ENCODE data around the gene METTL21A.

Gene METTL21A

DNA sequence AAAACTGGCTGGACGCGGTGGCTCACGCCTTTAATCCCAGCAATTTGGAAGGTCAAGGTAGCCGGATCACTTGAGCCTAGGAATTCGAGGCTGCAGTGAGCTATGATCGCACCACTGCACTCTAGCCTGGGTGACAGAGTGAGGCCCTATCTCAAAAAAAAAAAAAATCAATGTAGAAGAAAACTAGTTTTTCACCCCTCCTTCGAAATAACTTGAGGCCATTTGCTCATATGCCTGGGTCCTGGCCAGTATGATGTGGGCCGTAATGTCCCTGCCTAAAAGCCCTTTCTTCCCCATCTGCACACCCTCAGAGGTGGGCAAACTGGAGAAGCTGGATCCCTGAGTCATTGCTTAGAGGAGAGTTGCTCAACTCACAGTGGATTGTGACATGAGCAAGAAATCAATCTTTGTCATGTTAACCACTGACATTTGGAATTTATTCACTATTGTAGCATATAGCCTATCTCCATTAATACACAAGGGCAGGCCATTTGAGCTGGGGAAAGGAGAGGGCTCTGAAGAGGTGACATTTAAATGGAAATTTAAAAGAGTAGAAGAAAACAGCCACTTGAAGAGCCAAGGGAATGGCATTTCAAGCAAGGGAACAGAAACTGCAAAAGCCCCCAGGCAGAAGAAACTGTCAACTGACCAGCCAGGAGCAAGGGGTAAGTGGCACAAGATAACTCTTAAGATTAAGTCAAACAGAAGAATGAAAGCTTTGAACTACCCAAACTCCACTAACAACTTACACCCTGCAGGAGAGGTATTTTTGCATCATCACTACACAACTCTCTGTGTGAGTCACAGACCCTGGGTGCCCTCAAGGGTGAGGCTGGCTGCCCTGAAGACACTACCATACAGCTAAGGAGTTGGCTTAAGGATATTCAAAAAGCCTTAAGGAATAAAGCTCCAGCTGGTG is 7.6 kb upstream of the METTL21A start:
- Histone ChIP-seq H3K9me3 (ENCODE audit: control insufficient read depth, insufficient read depth, low read length) (no peaks in the 10 kb centered on the region), H3F3A (ENCODE audit: control insufficient read depth, insufficient read depth) (peaks cover under 1% of the 10 kb centered on the region; the same call in 1 of the 2 replicates), H3K79me2 (ENCODE audit: control insufficient read depth, low read length) (no peaks in the 10 kb centered on the region), H3K4me1 (ENCODE audit: control insufficient read depth, low read length) (peaks cover 37% of the 10 kb centered on the region), H4K20me1 (ENCODE audit: control insufficient read depth, insufficient read depth, low read depth, low read length) (no peaks in the 10 kb centered on the region), H3K27ac (ENCODE audit: low read depth, low read length) (no peak overlapping the region), H3K4me3 (ENCODE audit: low read length) (no peak overlapping the region), H3K36me3 (ENCODE audit: control insufficient read depth, low read length) (no peaks in the 10 kb centered on the region), H3K4me2 (ENCODE audit: low read length) (no peak overlapping the region), H3K27me3 (ENCODE audit: control insufficient read depth, low read length) (no peaks in the 10 kb centered on the region), H3K9me2 (replicated peaks; ENCODE audit: control insufficient read depth, low read length) (no peaks in the 10 kb centered on the region)
- TF ChIP-seq, protein P1, sequence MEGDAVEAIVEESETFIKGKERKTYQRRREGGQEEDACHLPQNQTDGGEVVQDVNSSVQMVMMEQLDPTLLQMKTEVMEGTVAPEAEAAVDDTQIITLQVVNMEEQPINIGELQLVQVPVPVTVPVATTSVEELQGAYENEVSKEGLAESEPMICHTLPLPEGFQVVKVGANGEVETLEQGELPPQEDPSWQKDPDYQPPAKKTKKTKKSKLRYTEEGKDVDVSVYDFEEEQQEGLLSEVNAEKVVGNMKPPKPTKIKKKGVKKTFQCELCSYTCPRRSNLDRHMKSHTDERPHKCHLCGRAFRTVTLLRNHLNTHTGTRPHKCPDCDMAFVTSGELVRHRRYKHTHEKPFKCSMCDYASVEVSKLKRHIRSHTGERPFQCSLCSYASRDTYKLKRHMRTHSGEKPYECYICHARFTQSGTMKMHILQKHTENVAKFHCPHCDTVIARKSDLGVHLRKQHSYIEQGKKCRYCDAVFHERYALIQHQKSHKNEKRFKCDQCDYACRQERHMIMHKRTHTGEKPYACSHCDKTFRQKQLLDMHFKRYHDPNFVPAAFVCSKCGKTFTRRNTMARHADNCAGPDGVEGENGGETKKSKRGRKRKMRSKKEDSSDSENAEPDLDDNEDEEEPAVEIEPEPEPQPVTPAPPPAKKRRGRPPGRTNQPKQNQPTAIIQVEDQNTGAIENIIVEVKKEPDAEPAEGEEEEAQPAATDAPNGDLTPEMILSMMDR (IDR thresholded peaks at IDR 0.05; ENCODE audit: low read depth, low read length, poor library complexity, severe bottlenecking): no peak
- TF ChIP-seq EZH2phosphoT487 (IDR thresholded peaks at IDR 0.05; ENCODE audit: borderline replicate concordance, low read length): no peak

DNA sequence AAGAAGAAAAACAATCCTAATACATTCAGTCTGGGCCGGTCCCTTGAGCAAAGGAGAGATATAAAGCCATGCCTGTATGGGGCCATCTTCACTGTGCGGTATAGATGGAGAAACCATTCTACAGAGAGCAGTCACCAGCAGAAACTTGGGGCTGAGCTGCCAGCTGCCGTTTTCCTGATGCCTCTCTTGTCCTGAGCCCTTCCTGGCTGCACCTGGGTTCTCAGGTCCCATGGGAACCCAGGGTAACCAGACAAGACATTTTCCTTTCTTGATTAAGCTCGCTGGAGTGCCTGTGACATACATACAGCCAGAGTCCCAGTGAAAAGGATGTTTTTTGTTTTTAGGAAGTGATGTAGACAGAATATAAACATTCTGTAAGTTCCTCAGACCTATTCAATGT is 5.3 kb upstream of the METTL21A start:
- no peaks in the 10 kb centered on the region for H3K9me3 ChIP-seq (ENCODE audit: control insufficient read depth, insufficient read depth, low read length)
- peaks cover 41% of the 10 kb centered on the region for H3K4me1 ChIP-seq (ENCODE audit: control insufficient read depth, low read length)
- TF ChIP-seq, protein P1 (IDR thresholded peaks at IDR 0.05; ENCODE audit: low read depth, low read length, poor library complexity, severe bottlenecking): no peak
- no peak for TF ChIP-seq EZH2phosphoT487 (IDR thresholded peaks at IDR 0.05; ENCODE audit: borderline replicate concordance, low read length)
- H3K4me2 ChIP-seq (ENCODE audit: low read length): no peak overlapping the region
- H4K20me1 ChIP-seq (ENCODE audit: control insufficient read depth, insufficient read depth, low read depth, low read length): no peaks in the 10 kb centered on the region
- H3K27ac ChIP-seq (ENCODE audit: low read depth, low read length): no peak overlapping the region
- no peak overlapping the region for H3K4me3 ChIP-seq (ENCODE audit: low read length)
- H3K36me3 ChIP-seq (ENCODE audit: control insufficient read depth, low read length): no peaks in the 10 kb centered on the region; the same call in 1 of the 2 replicates
- H3K27me3 ChIP-seq (ENCODE audit: control insufficient read depth, low read length): no peaks in the 10 kb centered on the region
- H3K79me2 ChIP-seq (ENCODE audit: control insufficient read depth, low read length): no peaks in the 10 kb centered on the region
- peaks cover 9% of the 10 kb centered on the region for H3F3A ChIP-seq (ENCODE audit: control insufficient read depth, insufficient read depth)
- no peaks in the 10 kb centered on the region for H3K9me2 ChIP-seq (replicated peaks; ENCODE audit: control insufficient read depth, low read length)

- Histone ChIP-seq H3K4me3 (ENCODE audit: low read length) (no peak overlapping the region), H3K79me2 (ENCODE audit: control insufficient read depth, low read length) (no peaks in the 10 kb centered on the region), H3K9me3 (ENCODE audit: control insufficient read depth, insufficient read depth, low read length) (no peaks in the 10 kb centered on the region), H3K27ac (ENCODE audit: low read depth, low read length) (no peak overlapping the region), H3K4me1 (ENCODE audit: control insufficient read depth, low read length) (peaks cover 41% of the 10 kb centered on the region), H3K9me2 (replicated peaks; ENCODE audit: control insufficient read depth, low read length) (no peaks in the 10 kb centered on the region), H3K36me3 (ENCODE audit: control insufficient read depth, low read length) (peaks cover 3% of the 10 kb centered on the region; the same call in 1 of the 2 replicates), H3K27me3 (ENCODE audit: control insufficient read depth, low read length) (no peaks in the 10 kb centered on the region), H3K4me2 (ENCODE audit: low read length) (no peak overlapping the region), H4K20me1 (ENCODE audit: control insufficient read depth, insufficient read depth, low read depth, low read length) (no peaks in the 10 kb centered on the region), H3F3A (ENCODE audit: control insufficient read depth, insufficient read depth) (peaks cover 14% of the 10 kb centered on the region)
- no peak for TF ChIP-seq EZH2phosphoT487 (IDR thresholded peaks at IDR 0.05; ENCODE audit: borderline replicate concordance, low read length)
- TF ChIP-seq, protein P1 (IDR thresholded peaks at IDR 0.05; ENCODE audit: low read depth, low read length, poor library complexity, severe bottlenecking): no peak
Measured at GRCh38 chr2:207629553-207629952, 4.4 kb upstream of the METTL21A start.

Data from DOHH2 (cell line).